Stimulated activated CD8-positive, alpha-beta memory T cell treated with anti-CD3 and anti-CD28 coated beads, Interleukin-7, amount 100 ng/mL, for 1 hour (primary cell): ENCODE measurements around the gene LOC128125822.
"Not testable (repeated sequence)": the region's sequence is repeated elsewhere in the genome, so short reads cannot be mapped to it uniquely, and the experiment has no call there.

ENCODE experiments used
- DNase-seq, 2 donors: peaks; one replicate each; pipeline ENCODE4 v3.0.0-alpha.2; 2020; ENCODE audit warnings: low read depth in 2 of 2

LOC128125822 gene

DNA sequence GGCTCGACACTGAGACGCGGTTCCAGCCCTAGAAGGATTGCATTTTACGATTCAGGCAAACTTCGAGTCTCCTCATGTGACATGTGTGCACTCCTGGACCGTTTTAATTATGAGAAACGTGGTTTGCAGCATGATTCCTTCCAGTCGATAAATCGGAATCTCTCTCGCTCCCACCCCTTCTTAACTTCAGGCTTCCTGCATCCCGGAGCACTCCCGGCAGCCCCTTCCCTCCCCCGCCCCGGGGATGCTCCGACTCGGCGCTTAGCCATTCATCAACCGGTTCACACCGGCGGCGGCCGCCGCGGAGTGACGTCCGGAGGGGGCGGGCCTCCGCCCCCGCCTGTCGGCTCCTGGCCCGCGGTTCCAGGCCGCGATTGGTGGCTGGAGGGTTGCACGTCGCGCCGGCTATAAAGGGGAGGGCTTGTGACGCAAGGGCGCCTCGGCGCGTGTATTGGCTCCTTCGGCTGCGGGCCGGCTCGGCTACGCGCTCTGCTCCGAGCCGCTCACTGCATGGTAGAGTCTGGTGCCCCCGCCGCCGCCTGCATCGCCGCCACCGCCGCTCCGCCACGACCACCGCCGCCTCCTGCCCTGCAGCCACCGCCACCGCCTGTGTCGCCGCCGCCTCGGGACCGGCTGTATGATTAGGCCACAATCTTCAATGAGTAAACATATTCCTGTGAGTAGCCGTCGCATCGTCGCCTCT is at the start of gene LOC128125822, which contains the start of gene PTP4A1:
Gene LOC128125822 (plus strand): TSS at position 437 of the 703 bp plus-strand sequence.
Gene PTP4A1 (plus strand): TSS at position 437 of the 703 bp plus-strand sequence. CDS start 4,401 bp downstream, outside the sequence.
- DNase-seq: peak; percentile 92 to 93

DNA sequence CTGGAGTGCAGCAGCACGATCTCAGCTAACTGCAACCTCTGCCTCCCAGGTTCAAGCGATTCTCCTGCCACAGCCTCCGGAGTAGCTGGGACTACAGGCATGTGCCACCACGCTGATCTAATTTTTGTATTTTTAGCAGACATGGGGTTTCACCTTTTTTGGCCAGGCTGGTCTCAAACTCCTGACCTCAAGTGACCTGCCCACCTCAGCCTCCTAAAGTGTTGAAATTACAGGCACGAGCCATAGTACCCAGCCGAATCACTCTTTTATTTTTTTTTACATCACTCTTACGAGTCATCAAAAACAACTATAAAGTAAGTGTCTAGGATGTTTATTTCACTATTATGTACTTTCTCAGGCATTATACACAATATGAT is 49.4 kb upstream of the LOC128125822 start:
- not testable (repeated sequence) for DNase-seq

DNA sequence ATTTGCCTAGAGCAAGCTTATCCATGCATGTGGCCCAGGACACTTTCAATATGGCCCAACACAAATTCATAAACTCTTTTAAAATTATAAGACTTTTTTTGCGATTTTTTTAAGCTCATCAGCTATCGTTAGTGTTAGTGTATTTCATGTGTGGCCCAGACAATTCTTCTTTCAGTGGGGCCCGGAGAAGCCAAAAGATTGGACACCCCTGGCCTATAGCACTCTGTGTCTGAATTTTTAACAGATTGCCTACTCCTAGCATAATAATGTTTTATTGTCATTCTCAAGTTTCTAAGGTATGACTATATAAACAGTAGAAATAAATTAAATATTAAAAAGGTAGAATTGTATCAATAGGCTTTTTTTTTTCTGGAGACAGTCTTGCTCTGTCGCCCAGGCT is 48.6 kb upstream of the LOC128125822 start:
- DNase-seq: no peak

DNA sequence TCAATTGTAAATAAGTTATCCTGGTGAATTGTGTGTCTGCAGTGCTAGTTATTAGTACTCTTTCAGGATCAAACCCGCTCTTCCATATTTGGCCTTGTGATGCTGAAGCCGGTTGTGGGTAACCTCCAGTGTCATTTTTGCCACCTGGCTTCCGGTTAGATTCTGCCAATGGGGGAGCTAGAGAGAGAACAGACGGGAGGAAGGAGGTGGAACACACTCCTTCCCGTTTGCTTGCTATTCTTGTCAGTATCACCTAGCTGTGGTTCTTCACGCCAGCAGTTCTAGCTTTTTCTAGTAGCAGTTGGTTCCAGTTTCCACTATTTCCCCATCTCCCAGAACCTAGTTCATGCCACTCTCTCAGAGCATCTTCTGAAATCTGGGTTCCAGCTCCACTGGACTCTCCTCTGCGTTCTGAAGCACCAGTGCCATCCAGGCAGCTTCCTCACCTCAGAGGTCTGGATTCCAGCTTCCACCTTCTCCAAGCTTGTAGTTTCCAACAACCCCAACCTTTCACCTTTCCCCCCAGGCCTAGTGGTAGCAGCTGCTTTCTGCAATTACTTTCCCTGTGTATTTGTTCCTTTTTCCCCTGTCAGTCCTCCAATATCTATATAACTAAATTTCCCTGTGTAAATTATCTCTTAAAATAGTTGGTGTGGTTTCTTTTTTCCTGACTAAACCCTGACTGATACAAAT is 46.9 kb upstream of the LOC128125822 start:
- DNase-seq: no peak

DNA sequence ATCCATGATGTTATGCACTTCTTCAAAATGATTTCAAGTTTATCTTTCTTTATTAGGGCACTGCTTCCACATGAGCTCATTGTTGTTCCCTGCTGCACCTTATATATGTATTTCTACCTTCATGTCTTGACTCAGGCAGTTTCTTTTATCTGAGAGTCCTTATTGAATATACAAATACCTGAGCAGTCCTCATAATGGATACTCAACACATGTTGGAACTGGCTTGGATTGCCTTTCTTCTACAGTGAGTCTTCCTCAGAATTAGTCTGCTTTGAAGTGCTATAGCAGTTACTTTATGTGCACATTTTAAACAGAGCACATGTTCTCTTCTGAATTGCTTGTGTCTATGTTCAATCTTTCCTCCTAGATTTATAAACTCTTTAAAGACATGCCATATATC is 45.3 kb upstream of the LOC128125822 start:
- no peak for DNase-seq

DNA sequence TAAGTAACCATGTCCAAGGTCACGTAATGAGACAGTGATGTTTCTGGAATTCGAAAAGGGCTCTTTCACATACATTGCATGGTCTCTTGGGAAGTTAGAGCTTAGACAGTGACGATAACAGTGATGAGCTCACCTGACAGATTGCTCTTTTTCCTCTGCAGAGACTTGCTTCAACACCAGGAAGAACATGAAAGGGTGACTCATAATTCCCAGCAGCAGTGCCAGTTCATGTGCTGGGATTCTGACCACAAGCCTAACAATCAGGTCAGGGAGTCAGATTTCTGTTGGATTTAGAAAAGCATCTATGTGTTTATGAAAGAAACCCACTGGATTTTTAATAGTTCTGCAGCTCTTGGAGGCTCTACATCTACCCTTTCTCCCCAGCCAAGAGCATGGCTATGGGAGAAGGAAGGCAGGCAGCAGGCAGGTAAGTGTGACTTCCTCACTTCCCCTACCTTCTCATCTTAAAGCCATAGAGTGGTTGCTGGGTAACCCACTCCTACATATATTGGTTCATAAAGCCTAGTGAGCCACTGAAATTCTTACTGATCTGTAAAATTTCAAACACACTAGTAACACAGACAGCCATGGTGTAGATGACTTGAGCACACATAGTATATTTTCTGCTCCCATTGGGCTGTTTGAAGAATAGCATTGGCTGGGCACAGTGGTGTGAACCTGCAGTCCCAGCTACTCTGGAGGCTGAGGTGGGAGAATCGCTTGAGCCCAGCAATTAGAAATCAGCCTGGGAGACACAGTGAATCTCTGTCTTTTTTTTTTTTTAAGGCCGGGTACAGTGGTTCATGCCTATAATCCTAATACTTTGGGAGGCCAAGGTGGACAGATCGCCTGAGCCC is 44.4 kb upstream of the LOC128125822 start:
- DNase-seq: no peak

DNA sequence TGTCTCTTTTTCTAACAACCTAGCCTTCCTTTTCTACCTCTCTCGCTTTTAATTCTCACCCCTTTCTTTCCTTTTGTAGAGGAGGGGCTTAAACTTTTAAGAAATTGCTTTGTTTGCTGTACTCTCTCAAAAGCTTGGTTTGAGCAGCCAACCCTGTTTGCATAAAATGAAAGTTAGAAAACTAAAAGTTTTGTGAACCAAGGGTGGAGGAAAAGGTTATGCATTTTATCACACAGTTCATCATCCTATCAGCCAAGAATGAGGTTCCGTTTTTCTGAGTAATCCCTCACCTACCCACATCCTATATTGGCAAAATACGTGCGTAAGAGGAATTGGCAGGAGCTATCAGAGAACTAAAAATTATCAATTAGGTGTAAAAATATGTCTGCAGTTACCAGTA is 42.8 kb upstream of the LOC128125822 start:
- DNase-seq: no peak

DNA sequence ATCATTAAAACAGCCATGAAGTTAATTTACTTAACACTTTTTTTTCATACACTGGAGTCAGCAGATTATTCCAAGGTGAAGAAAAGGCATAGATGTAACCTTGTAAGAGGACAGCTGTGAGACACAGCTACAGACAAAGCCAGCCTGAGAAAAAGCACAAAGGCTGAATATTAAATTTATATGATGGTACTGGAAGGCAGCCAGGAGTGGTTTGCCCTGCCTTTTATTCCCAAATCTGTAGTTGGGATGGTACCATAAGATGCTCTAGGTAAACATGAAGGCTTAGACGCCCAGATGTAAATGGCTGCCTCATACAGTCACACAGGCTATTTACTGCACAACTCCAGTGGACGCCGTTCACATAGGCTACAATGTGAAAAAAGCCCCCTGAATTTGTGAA is 42.1 kb upstream of the LOC128125822 start:
- DNase-seq: no peak

DNA sequence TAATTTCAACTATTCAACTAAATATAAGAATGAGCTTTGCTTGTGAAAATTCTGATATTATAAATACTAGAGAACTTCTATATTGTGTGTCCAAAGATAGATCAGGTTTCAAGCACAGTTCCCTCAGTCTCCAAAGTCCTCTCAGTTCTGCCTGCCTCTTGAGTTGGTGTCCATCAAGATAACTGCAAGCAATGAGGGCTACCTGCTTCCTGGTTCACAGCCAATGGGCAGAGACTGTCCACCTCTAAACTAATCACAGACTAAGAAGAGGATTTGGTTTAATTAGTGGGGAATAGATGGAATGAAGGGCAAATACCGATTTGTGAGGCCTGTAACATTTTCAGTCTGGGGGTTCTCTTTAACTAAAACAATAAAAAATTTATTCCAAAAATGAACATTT is 41.3 kb upstream of the LOC128125822 start:
- no peak for DNase-seq

DNA sequence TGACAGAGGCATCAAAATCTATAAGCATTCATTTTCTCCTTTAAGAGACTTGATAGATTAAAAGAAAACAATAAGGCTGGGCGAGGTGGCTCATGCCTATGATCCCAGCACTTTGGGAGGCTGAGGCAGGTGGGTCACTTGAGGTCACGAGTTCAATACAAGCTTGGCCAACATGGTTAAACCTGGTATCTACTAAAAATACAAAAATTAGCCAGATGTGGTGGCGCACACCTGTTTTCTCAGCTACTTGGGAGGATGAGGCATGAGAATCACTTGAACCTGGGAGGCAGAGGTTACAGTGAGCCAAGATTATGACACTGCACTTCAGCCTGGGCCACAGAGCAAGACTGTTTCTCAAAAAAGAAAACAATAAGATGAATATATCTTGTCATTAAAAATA is 39.3 kb upstream of the LOC128125822 start:
- DNase-seq: no peak

DNA sequence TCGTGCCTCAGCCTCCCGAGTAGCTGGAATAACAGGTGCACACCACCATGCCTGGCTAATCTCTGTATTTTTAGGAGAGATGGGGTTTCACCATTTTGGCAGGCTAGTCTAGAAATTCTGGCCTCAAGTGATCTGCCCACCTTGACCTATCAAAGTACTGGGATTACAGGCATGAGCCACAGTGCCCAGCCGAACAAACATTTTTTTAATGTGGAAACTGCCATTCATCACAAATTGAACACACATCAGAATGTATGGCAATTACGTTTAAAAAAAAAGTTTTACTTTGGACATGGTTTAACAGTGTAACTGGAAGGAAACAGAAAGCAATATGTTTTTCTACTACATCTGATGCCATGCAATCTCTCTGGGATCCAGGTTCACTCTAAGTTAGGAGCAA is 38.3 kb upstream of the LOC128125822 start:
- DNase-seq: no peak

DNA sequence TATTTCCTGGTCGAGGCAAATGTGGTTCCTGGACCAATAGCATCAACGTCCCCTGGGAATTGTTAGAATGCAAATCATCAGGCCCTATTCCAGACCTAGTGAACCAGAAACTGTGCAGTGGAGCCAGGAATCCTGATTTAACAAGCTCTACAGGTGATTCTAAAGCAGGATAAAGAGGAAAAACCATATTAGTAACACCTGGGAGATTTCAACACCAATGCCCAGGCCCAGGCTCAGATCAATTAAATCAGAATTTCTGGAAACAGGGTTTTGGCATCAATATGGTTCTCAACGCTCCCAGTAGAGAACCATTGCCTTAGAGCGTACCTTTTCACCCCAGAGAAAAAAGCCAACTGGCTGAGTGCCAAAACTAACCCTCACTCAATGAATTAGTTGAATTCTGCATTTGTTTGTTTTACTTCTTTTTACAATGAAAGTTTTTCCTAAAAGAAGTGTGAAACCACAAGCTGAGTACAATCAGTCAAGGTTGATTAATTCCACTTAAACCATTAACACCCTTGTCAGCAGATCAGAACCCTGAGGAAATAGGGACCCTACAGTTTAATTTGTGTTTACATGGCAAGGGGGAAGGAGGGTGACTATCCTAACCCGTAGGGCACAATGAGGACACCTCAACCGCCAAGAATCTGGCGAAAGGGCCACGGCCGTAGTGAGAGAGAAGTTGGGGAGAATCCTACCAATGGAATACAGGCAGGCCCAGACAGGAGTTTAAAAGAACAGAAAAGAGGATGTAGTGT is 34.9 kb upstream of the LOC128125822 start:
- no peak for DNase-seq

DNA sequence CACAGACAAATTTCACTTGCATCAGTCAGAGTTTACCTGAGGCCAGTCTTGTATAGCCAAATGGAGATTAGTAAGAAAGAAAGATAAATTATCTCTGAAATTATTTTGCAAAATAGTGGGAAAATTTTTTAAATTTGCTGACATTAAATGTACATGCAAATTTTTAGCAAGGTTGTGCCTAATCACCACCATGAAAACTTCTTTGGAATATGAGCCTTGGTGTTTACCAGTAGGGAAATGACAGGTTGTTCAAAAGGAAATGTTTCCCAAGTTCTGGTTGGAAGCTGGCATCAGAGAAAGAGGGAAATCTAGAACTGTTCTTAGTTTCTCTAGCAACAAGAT is 34.4 kb upstream of the LOC128125822 start:
- DNase-seq: no peak

DNA sequence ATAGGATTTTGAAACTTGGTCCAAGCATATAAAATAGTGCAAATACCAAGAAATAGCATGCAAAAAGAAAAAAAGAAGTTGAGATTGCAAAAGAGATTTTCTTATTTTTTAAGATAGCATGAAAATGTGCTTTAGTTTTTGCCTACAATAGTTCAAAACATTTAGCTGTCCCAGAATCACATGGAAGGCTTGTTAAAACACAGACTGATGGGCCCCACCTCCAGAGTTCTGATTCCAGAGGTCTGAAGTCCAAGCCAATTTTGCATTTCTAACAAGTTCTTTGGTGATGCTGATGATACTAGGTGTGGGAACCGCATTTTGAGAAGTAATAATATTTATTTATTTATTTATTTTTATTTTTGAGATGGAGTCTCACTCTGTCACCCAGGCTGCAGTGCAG is 33.7 kb upstream of the LOC128125822 start:
- no peak for DNase-seq

DNA sequence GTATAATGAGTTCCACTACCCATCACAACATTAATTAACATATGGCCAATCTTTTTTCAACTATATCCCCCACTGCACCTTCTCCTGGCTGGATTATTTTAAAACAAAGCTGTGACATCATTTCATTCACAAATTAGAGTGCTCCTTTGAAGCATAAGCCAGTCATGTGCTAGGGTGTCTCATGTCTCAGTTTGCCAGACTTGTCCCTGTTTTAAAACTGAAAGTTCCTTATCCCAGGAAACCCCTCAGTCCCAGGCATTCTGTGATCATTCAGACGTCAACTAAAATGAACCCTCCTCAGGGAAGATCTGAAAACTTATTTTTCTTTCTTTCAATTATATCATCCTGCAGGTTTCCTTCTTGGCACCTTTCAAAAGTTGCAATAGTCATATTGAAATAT is 29.3 kb upstream of the LOC128125822 start:
- DNase-seq: no peak

DNA sequence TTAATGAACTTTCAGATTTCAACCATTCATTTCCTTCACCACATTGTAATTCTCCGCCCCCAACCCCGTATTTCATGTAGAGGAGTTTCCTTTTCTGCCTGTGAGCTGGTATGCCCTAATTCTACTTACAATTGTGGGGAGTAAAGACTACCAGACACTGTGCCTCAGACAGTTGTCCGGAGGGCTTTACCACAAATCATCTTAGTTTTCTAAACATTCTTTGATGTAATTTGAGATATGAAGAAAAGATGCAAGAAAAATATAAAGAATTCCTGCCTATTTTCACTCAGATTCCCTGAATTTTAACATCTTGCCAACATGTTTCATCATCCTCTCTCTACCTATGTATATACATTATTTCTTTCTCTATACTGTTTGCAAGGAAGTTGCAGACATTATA is 28.3 kb upstream of the LOC128125822 start:
- no peak for DNase-seq

DNA sequence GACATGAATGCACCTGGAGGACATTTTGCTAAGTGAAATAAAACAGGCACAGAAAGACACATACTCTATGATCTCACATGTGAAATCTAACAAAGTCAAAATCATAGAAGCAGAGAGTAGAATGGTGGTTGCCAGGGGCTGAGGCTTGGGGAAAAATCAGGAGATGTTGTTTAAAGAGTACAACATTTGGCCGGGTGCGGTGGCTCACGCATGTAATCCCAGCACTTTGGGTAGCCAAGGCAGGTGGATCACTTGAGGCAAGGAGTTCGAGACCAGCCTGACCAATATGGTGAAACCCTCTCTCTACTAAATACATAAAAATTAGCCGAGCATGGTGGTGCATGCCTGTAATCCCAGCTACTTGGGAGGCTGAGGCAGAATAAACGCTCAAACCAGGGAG is 26.0 kb upstream of the LOC128125822 start:
- no peak for DNase-seq

DNA sequence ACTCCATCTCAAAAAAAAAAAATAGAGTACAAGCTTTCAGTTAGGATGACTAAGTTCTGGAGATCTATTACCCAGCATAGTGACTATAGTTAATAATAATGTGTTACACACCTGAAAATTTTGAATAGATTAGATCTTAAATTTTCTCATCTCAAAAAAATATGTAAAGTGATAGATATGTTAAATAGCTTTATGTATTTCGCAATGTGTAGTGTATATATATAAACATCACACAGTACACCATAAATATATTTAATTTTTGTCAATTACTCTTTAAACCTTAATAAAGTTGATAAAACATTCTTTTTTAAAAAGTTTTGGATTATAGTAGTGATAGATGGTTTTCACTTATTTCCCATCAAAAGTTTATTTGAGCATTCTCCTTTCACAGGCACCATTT is 25.6 kb upstream of the LOC128125822 start:
- no peak for DNase-seq

DNA sequence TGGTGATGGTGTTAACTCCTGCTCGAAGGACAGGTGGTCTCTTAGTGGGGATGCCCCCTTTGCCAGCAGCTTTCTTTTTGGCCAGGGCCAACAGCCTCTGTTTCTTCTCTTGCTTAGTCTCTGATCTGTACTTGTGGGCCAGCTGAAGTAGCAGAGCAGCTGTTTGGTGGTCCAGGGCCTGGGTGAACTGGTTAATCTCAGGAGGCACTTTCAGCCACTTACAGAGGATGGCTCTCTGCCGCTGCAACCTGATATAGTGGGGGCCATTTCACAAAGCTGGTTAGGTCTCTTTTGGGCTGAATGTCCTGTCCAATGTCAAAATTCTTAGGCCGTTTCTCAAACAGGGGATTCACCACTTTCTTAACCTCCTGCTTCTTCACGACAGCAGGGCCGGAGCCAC is 23.2 kb upstream of the LOC128125822 start:
- DNase-seq: no peak

DNA sequence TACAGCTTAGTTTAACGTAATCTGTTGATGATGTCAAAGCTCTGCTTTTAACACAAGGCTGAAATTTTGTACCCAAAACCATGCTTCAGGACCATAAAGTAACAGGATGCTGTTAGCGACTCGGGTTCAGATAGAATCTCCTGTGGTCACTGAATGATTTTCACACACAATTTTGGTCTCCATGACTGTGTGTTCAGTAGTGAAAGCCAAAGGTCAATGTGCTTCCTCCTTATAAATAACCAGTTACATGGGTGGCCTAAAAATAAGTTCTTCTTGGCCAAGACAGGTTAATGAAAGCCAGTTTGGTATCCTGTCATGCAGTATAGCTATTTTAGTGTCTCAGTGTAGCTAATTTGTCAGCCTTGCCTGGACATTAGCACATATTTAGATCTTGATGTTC is 19.1 kb upstream of the LOC128125822 start:
- DNase-seq: no peak

DNA sequence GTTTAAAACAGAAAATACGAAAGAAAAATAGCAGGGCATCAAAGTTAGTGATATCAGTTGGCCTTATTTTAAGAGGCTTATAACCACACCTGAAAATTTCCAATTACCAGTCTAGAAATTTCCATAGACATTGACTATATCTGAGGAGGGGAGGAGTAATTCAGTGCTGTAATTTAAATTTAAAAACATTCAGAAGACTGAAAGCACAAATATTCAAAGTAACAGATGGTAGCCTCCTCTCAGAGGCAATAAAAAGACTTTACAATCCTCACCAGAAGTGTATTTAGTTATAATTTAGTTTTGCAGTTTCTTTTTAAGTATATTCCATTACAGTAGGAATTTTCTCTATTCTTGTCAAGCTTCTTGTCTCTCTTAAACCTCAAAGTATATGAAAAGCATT is 18.4 kb upstream of the LOC128125822 start:
- no peak for DNase-seq

DNA sequence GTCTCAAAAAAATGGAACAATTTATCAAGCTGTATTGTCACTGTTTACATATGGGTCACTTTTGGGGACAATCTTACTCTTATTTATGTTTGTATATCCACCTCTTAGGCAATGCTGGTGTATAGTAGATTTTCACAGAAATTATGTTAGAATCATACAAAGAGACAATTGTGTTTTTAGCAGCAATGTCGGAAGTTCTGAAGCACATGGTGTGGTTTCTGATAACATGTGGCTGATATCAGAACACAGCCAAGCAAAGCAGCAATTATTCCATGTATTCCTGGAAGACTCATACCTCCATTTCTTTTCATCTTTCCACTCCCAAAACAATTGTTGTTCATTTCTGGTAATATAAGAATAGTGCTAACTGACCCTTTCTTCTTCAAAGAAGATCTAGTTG is 17.5 kb upstream of the LOC128125822 start:
- DNase-seq: no peak
